GM12873 (cell line): ENCODE data around the gene PLXNC1.

Source experiments
- TF ChIP-seq, protein P1 (sequence below): IDR thresholded peaks from 2 replicates; pipeline ENCODE4 v1.5.1; 2012; ENCODE audit warnings: low read depth, mild to moderate bottlenecking, moderate library complexity, low read length, control low read depth; ENCODE audit not compliant: insufficient read depth; ENCODE audit errors: missing control alignments

Gene PLXNC1

DNA sequence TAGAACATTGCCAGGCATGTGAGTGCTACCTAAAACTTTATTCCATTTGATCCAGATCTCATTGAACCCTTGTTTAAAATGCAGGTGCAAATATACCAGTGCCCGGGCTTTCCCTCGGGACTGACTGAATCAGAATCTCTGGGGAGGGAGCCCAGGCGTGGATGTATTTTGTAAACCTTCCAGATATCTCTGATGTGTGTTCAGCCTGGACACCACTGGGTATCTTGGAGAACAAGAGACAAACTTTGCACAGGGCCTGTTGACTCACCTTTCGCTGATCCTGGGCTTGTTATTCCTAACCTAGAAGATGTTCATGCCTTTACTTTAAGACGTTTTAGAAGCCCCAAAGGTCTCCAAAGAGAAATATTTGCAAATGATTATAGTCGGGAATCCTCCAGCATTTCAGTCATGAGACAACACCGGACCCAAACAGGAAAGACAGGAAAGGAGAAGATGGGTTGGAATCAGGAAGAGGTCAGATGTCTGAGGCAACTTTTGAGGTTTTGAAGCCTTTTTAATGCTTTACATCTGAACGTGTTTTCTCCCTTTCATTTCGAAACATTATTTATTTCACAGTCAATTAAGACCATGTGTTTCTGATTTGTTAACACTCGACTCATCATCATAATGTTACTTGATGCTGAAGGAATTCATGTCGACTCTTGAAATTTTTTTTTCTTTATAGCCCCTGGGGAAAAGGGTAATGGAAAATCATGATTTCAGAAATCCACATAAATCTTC, 118.6 kb downstream of the PLXNC1 start:
- TF ChIP-seq, protein P1, sequence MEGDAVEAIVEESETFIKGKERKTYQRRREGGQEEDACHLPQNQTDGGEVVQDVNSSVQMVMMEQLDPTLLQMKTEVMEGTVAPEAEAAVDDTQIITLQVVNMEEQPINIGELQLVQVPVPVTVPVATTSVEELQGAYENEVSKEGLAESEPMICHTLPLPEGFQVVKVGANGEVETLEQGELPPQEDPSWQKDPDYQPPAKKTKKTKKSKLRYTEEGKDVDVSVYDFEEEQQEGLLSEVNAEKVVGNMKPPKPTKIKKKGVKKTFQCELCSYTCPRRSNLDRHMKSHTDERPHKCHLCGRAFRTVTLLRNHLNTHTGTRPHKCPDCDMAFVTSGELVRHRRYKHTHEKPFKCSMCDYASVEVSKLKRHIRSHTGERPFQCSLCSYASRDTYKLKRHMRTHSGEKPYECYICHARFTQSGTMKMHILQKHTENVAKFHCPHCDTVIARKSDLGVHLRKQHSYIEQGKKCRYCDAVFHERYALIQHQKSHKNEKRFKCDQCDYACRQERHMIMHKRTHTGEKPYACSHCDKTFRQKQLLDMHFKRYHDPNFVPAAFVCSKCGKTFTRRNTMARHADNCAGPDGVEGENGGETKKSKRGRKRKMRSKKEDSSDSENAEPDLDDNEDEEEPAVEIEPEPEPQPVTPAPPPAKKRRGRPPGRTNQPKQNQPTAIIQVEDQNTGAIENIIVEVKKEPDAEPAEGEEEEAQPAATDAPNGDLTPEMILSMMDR, result no peak

DNA sequence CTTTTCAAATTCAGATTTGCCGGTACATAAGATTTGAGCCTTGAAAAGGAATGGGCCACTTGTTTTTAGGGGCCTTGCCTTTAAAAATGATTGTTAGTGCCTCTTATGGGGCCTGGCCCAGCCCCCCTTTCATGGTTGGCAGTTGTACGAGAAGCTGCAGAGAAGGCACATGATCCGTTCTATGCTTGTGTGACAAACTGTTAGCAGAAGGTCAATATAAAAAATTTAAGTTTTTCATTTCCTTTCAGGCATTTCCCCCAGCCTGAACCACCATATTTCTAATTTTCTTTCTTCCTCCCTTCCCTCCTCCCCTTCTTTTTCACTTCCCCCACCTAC, 119.1 kb downstream of the PLXNC1 start:
- TF ChIP-seq, protein P1, result no peak

DNA sequence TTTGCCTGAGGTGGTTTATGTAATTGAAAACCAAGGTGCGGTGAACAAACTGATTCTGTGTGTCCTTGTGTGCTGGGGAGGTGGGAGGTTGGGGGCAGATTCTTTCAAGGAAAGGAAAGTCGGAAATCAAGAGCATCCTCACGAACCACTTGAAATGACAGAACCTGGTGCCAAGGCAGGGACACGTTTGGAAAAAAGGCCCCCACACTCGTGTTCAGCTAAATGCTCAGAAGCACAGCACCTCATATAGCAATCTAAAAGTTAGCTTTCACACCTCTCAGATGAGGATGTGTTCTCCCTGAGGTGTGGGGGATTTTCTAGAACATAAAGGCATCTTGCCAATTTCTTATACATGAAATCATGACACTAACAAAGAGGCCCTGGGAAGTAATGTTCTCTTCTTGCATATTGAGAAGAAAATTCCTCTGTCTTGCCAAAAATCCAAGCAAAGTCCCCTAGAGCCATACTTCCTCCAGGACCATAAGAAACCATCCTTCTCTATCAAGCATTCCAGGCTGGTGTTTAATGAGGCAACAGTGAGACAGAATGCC, 119.6 kb downstream of the PLXNC1 start:
- TF ChIP-seq, protein P1, result no peak

DNA sequence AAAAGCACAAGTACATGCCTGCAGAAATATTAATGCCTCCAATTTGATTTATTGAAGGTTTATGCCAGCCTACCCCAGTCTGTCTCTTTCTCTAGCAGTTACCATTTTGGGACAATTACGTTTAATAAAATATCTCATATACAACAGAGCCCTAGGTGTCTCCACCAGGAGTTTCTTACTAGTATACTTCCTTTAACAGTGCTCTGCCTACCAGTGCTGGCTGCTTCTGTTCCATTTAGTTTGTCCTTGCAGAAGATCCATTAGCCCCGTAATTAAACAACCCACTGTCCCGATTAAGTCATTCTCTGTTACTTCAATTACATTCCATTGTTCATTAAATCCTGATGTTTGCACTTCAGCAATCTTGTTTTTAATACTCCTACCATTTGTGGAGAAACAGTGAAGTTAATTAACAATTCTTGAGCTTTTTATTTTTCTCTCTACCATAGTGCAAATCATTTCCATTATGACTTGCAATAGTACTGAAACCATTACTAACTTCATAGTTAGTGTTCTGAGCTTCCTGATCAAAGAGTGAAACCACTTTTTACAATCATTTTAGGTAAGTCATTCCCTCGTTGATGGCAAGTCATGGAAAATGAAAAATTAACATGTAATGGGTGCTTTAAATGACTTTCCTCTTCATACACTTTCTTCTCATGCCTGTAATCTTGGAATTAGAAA, 121.1 kb downstream of the PLXNC1 start:
- TF ChIP-seq, protein P1, result no peak

DNA sequence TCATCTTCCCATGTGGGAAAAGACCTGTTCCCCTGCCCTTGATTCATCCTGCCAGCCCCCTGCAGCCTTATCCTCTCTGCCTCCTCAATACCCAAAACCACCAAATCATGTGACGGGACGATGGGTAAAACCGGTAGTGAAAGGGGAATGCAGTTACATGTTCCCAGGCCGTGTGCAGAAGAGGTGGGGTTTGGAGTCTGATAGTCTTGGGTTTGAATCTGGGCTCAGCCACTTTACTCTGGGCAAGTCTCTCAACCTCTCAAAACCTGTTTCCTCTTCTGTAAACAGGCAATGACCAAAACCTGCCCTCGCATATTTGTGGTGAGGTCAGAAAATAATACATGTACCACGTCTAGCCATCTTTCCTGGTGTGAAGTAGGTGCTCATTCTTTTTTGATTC, 123.0 kb downstream of the PLXNC1 start:
- TF ChIP-seq, protein P1, result no peak

DNA sequence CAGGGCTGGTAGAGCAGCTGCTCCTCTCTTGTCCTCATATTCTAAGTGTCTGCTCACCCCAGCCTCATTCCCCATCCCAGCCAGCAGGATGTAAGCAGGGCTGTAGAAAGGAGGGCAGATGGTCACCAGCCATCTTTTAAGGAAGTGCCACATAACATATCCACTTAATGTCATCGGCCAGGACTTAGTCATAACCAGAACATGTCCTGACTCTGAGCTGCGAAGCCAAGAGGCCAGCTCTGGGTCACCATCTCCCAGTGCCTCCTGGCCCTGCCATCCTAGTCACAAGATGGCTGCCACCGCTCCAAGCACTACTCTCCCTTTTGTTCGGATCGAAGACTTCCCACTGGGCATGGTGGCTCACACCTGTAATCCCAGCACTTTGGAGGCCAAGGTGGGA, 123.9 kb downstream of the PLXNC1 start:
- TF ChIP-seq, protein P1, result no peak

DNA sequence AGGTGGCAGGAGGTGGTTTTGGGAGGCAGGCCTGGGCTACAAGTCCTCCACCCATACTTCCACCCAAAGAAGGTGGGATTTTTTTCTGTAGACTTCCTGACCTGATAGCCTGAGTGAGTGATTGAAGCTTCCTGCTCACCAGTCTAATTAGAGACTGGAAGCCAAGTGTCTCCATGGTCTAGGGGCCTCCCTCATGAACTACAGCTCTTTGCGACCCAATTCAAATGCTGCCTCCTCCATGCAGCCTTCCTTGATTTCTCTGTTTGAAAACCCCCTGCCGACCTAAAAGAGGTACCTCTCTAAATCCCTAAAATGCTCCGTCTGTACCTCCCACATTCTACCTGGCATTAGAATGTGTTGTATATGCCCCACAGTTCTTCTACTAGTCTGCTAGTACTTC, 124.9 kb downstream of the PLXNC1 start:
- TF ChIP-seq, protein P1, result no peak
